ENCODE data around the gene TUBGCP6.

- TF ChIP-seq EZH2phosphoT487 (IDR thresholded peaks at IDR 0.05; ENCODE audit: borderline replicate concordance, low read length) (no peak), CTCF (IDR thresholded peaks at IDR 0.05; ENCODE audit: low read depth, low read length, poor library complexity, severe bottlenecking) (no peak)
Observed at GRCh38 chr22:50204571-50204970, 40.3 kb downstream of the TUBGCP6 start.
